Nephron progenitor cell (in vitro differentiated cells): ENCODE measurements around the gene VPS13D.

ENCODE experiments used
- DNase-seq: peaks from one replicate; pipeline ENCODE4 v3.0.0; 2021
- H3K27ac Mint-ChIP-seq: 2 replicates; pipeline ENCODE4 v1.8.0; 2021; ENCODE audit warnings: mild to moderate bottlenecking, moderate library complexity, mixed read lengths
- H3K27me3 Mint-ChIP-seq: 2 replicates; pipeline ENCODE4 v1.8.0; 2021; ENCODE audit warnings: mild to moderate bottlenecking, low read depth, mixed read lengths; ENCODE audit not compliant: poor library complexity
- H3K36me3 Mint-ChIP-seq: 2 replicates; pipeline ENCODE4 v1.8.0; 2021; ENCODE audit warnings: low read depth, mixed read lengths
- H3K4me1 Mint-ChIP-seq: 2 replicates; pipeline ENCODE4 v1.8.0; 2021; ENCODE audit warnings: mixed read lengths
- H3K4me3 Mint-ChIP-seq: 2 replicates; pipeline ENCODE4 v1.8.0; 2021; ENCODE audit warnings: mild to moderate bottlenecking, moderate library complexity, mixed read lengths
- H3K9me3 Mint-ChIP-seq: 2 replicates; pipeline ENCODE4 v1.8.0; 2021; ENCODE audit warnings: mild to moderate bottlenecking, moderate library complexity, mixed read lengths
- TF ChIP-seq, protein P1 (sequence below): fragments of 200-600 bp; sonication (generic); IDR thresholded peaks from 2 replicates; pipeline ENCODE4 v1.5.0; 2021; ENCODE audit warnings: antibody characterized with exemption

Gene VPS13D

DNA sequence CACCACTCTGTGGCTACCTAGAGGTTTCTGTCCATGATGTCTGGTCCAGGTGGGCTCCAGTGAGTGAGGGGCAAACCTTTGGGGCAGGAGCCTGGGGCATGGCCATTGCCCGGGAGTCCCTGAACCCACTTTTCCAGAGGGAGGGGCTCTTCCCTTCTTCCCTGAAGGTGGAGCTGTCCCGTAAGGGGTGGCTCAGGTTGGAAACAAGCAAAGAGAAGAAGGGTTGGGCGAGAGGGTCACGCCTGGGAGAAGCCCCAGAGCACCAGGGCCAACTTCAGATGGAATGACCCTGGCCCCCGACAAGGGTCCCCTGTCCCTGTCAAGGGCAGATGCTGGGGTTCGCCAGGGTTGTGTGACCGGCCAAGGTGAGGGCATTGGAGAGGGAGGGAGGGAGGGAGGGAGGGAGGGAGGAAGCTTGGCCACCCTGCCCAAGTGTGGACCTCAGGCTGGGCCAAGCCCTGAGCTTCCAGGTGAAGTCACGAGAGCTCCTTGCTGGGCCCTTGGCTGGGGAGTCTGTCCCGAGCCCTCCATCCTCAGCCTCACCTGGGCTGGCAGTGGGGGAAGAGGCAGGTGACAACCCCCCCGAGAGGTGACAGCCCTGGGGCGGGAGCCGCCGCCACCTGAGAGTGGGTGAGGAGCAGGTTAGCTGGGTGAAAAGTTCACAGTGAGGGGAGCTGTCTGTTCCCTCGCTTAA is 318.6 kb downstream of the VPS13D start:
- no peaks in the 10 kb centered on the region for H3K9me3 Mint-ChIP-seq
- no peak for DNase-seq
- no peak overlapping the region for H3K4me3 Mint-ChIP-seq
- no peaks in the 10 kb centered on the region for H3K36me3 Mint-ChIP-seq
- H3K27ac Mint-ChIP-seq = no peak overlapping the region
- peaks cover 76% of the 10 kb centered on the region for H3K4me1 Mint-ChIP-seq
- peaks cover 21% of the 10 kb centered on the region for H3K27me3 Mint-ChIP-seq
- TF ChIP-seq, protein P1, sequence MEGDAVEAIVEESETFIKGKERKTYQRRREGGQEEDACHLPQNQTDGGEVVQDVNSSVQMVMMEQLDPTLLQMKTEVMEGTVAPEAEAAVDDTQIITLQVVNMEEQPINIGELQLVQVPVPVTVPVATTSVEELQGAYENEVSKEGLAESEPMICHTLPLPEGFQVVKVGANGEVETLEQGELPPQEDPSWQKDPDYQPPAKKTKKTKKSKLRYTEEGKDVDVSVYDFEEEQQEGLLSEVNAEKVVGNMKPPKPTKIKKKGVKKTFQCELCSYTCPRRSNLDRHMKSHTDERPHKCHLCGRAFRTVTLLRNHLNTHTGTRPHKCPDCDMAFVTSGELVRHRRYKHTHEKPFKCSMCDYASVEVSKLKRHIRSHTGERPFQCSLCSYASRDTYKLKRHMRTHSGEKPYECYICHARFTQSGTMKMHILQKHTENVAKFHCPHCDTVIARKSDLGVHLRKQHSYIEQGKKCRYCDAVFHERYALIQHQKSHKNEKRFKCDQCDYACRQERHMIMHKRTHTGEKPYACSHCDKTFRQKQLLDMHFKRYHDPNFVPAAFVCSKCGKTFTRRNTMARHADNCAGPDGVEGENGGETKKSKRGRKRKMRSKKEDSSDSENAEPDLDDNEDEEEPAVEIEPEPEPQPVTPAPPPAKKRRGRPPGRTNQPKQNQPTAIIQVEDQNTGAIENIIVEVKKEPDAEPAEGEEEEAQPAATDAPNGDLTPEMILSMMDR = no peak

DNA sequence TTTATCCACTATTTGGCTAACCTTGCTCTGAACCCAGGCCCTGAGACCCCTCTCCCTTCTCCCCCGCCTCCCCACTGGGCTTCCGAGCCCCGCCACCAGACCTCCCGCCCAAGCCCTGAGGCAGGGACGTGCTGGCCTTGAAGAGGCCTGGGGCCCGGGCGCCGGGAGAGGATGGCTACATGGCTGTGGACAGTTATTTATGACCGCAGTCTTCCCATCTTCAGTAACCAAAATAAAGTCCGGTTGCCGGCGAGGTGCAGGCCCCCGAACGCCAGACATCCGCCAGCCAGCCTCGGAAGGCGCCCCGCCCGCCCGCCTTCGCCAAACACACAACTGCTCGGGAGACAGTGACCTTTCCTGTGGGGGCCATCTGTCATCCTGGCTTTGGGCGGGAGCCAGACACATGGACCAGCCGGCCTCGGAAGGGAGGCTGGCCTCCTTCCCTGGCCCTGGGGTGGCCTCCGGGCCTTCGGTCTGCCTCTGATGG is 319.2 kb downstream of the VPS13D start:
- DNase-seq = peak; percentile 63
- H3K4me3 Mint-ChIP-seq = no peak overlapping the region
- H3K27me3 Mint-ChIP-seq = peaks cover 21% of the 10 kb centered on the region
- no peaks in the 10 kb centered on the region for H3K36me3 Mint-ChIP-seq
- no peaks in the 10 kb centered on the region for H3K9me3 Mint-ChIP-seq
- TF ChIP-seq, protein P1 = no peak
- peaks cover 73% of the 10 kb centered on the region for H3K4me1 Mint-ChIP-seq
- H3K27ac Mint-ChIP-seq = peak overlapping the region; percentile 69

DNA sequence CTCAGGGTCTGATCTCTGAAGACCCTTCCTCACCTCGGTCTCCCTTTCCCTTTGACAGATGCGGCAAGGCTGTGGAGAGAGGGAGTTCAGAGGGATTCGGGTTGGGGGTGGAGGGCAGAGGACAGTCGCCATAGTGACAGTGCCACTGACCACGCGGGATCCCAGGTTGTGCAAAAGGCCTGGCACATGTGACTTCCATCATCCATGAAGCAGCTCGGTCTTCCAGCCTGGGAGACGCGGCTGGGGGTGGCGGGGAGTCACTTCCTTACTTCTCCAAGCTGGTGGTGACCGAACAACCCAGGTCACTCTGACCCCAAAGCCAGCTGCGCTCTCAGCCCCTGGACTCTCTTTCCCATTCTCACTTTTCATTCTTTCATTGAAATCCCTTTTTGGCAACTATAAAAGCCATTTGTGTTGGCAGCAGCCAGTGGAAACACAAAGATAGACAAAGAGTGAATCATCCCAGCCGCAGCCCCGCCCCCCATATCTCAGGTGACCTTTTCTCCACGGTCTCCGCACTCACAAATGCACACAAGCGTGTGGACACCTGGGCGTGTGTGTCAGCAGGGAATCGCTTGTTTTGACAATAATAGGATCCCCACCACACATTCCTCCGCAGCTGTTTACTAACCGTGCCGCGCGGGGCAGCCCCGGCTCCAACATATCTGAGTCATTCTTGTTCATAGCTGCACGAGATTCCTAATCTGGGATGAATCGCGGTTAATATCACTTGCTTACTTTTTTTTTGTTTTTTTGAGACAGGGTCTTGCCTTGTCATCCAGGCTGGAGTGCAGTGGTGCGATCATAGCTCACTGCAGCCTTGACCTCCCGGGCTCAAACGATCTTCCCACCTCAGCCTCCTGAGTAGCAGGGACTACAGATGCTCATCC is 319.9 kb downstream of the VPS13D start:
- H3K27me3 Mint-ChIP-seq = peaks cover 16% of the 10 kb centered on the region
- TF ChIP-seq, protein P1 = no peak
- H3K4me1 Mint-ChIP-seq = peaks cover 69% of the 10 kb centered on the region
- peak; percentile 42 for DNase-seq
- H3K36me3 Mint-ChIP-seq = no peaks in the 10 kb centered on the region
- peak overlapping the region; percentile 92 for H3K27ac Mint-ChIP-seq
- H3K9me3 Mint-ChIP-seq = no peaks in the 10 kb centered on the region
- H3K4me3 Mint-ChIP-seq = peak overlapping the region; percentile 33

DNA sequence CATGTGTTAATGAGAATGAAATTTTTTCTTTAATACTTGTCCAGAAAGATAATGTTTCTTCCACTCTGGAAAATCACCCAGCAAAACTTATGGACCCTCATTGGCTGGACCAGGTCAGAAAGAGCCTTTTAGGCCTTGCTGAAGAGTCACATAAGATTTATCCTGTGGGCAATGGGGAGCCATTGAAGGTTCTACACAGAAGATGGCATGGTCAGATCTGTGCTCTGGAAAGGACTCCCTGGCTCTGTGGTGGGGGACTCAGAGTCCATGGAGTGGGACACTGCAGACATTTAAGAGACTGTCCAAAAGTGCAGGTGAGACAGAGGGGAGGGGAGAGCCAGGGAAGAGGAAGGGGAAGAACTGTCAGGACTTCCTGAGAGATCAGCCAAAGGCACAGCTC is 321.8 kb downstream of the VPS13D start:
- peaks cover 3% of the 10 kb centered on the region for H3K9me3 Mint-ChIP-seq
- peaks cover 70% of the 10 kb centered on the region for H3K4me1 Mint-ChIP-seq
- DNase-seq = no peak
- peaks cover 3% of the 10 kb centered on the region for H3K36me3 Mint-ChIP-seq
- H3K4me3 Mint-ChIP-seq = no peak overlapping the region
- H3K27ac Mint-ChIP-seq = no peak overlapping the region
- H3K27me3 Mint-ChIP-seq = peaks cover 13% of the 10 kb centered on the region
- TF ChIP-seq, protein P1 = no peak

DNA sequence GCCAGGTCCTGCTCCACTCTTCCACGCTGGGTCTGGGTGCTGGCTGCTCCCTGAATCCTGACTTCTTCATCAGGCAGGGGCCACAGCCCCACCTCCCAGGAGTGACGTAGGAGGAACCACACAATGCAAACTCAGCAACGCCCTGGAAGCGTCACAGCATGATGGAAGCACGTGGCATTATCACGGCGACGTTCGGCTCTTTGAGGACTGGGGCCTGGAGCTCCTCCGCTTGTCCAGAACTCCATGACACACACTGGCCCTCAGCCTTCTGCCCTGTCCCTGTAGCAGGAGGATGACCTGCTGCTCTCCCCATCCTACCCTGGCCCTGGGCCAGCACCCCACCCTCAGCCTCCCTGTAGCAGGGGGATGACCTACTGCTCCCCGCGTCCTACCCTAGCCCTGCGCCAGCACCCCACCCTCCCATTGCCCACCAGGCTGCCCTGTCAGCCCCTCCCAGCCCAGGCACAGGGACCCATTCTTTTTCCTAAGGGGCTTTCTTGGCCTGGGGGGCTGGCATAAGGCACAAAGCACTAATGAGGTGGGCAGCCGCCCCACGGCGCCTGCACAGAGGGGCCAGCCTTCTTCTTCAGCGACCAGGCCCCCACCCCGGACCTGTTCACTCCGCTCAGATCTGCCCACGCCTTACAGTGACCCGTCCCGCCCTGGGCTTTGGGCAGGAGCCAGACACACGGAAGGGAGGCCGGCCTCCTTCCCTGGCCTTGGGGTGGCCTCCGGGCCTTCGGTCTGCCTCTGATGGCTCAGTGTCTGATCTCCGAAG is 322.5 kb downstream of the VPS13D start:
- Mint-ChIP-seq H3K27me3 (peaks cover 12% of the 10 kb centered on the region), H3K9me3 (peaks cover 10% of the 10 kb centered on the region), H3K4me1 (peaks cover 68% of the 10 kb centered on the region), H3K36me3 (peaks cover 6% of the 10 kb centered on the region), H3K27ac (no peak overlapping the region), H3K4me3 (no peak overlapping the region)
- TF ChIP-seq, protein P1 = no peak
- DNase-seq = no peak
